Frontal cortex (tissue), 4 donors: ENCODE results near the gene ADGRV1. TPM values are rescaled to one million over a fixed set of nuclear protein-coding genes. Genes with fewer than 3 reads are reported as not detected.
A peak's percentile ranks its signal among the peaks of the same experiment; 100 is the strongest.
"Not testable (repeated sequence)": the region's sequence is repeated elsewhere in the genome, so short reads cannot be mapped to it uniquely, and the experiment has no call there.

ENCODE experiments used
- DNase-seq, 2 donors: peaks; one replicate each; pipeline ENCODE4 v3.0.0; 2012; ENCODE audit warnings: low spot score in 2 of 2
- FAIRE-seq: peaks from 2 replicates; lab custom pipeline; 2012; peaks lifted over from hg19 to GRCh38; lab: Jason Lieb, UNC
- total RNA-seq: library from RNA; depleted of rRNA; stranded (reverse); fragments of >200 nt; gene quantifications from one replicate; pipeline ENCODE4 v1.2.3, GENCODE V29; 2014
- donor health status: control.
- donor health status: control.
- donor health status: control.

The ADGRV1 gene
- total RNA-seq, 1 donor from 2014 or later = 98.6 TPM

DNA sequence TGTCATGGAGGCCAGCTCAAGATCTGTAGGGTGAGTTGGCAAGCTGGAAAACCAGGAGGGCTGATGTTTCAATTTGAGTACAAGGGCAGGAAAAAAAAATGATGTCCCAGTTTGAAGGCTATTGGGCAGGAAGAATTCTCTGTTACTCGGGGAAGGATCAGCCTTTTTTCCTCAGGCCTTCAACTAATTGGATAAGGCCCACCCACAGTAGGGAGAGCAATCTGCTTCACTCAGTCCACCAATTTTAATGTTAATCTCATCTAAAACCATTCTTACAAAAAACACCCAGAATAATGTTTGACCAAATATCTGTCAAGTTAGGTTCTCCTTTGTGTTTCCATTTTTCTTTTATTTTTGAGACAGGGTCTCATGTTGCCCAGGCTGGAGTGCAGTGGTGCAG lies 442.1 kb downstream of the ADGRV1 start:
- FAIRE-seq (no peak), DNase-seq (no peak)

GRCh38 chr5:91006713-91007112 lies 448.1 kb downstream of the ADGRV1 start:
- FAIRE-seq (no peak), DNase-seq (no peak)

- FAIRE-seq (no peak), DNase-seq (no peak)
Measured at GRCh38 chr5:91007251-91007650, 448.7 kb downstream of the ADGRV1 start.

- FAIRE-seq (no peak), DNase-seq (no peak)
Measured at GRCh38 chr5:91007780-91008402, 449.3 kb downstream of the ADGRV1 start.

DNA sequence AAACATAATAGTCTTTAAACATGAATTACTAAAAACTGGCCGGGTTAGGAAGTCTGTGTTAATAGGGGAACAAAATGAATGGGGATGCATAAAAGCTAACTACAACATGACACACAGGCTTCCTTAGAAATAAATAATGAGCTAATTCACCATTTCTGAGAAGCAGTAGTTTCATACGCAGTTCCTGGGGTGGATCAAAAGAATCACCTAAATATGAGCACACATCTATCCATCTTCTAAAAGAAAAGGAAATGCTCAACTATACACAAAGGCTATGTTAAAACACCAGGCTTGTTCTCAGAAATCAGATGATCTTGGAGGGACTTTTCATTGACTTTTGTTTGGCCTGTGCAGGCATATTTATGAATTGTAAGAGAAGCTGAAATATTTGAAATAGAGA lies 451.5 kb downstream of the ADGRV1 start:
- DNase-seq = no peak
- FAIRE-seq = no peak

GRCh38 chr5:91011029-91011428 lies 452.4 kb downstream of the ADGRV1 start:
- peak; percentile 26 for FAIRE-seq
- no peak for DNase-seq

DNA sequence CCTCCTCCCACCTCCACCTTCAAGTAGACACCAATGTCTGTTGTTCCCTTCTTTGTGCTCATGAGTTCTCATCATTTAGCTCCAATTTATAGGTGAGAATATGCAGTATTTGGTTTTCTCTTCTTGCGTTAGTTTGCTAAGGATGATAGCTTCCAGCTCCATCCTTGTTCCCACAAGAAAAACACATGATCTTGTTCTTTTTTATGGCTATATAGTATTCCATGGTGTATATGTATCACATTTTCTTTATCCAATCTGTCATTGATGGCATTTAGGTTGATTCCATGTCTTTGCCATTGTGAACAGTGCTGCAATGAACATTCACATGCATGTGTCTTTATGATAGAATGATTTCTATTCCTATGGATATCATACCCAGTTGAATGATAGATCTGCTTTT lies 454.3 kb downstream of the ADGRV1 start:
- DNase-seq, FAIRE-seq: not testable (repeated sequence)

DNA sequence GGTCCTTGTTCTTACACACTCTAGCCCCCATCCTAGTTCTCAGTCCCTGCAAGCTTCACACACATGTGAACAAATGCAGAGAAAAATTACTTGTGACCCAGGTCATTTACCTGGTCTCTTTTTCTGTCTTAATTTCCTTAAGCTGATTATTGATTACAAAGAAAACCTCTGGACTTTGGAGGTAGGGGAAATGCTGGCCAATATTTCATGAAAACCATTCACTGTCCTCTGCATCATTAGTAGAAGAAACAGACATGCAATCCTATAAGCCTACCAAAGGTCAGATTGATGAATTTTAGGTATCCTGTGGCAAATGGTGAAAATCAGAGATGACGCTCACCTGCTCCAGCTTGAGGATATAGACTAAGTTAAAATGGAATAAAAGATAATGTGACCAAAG lies 457.7 kb downstream of the ADGRV1 start:
- DNase-seq (no peak), FAIRE-seq (no peak)

GRCh38 chr5:91016954-91017700 lies 458.5 kb downstream of the ADGRV1 start:
- FAIRE-seq = no peak
- no peak for DNase-seq

DNA sequence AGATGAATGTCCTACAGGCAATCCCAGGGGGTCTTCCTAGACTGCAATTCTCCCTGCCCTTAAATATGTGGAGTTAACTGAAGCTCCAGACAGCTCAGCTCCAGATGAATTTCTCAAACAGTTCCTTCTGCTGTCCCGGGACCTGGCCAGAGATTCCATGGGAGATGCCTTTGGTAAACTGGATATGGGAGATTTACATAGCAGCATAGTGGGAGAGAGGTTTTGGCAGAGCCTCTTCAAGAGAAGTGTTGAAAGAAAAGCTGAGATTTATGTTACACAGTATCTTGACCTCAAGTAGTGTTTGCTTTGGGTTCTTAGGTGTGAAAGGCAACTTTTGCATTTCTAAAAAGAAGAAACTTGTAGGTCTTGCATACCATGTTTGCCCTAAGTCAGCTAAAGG lies 459.6 kb downstream of the ADGRV1 start:
- DNase-seq (no peak), FAIRE-seq (no peak)

DNA sequence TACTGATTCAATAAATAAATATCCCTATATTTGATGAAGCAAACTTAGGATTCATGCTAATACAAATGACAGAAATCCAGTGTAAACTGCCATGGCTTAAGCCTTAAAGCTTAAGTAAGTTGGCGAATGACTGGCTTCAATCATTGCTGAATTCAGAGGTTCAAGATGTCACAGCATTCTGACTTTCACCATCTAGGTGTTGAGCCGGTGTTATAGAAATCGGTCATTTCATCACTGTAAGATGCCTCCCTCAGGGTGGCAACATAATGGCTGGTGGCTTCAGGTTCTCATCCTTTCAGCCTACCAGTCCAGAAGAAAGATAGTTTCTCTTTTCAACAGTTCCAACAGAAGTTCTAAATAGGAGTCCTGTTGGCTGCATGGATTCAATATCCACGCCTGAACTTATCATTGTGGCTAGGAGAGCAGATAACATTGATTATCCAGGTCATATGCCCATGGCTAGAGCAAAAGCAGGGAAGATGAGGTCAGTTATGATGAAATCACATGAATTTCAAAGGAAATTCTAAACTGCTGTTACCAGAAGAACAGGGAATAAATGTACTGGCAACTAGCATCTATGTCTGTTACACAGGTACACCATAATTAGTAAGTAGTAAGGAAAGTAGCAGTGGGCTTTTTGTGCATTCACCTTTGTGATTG lies 460.2 kb downstream of the ADGRV1 start:
- DNase-seq (no peak), FAIRE-seq (no peak)

DNA sequence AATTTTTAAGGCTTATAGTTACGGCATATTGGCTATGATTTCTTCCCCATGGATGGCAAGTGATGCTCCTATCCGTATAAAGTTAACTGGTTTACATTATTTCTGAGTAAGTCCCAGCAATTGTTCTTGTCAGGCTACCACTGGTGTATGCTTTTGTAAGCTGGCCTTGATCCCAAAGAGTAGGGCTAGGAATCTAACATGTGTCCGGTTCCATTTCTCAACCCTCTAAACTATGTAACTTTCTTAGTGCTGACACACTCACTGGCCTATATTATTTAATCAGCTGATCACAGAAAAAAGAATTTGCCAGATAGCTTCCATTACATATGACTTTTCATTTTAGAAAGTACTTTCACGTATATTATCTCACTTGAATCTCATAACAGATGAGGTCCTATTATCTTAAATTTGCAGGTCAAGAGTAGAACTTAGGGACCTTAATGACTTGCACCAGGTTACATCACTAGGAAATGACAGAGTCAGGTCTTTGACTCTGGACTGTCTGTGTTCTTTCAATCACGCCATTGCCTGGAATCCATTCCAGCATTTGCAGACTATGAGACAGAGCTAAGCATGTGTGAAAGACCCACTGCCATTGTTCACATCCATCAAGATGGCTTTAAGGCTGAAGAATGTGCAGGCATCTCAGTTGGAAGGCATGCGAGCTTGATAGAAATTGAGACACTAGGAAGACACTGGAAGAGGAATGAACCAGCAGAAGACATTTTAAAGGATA lies 461.6 kb downstream of the ADGRV1 start:
- DNase-seq (no peak), FAIRE-seq (no peak)

DNA sequence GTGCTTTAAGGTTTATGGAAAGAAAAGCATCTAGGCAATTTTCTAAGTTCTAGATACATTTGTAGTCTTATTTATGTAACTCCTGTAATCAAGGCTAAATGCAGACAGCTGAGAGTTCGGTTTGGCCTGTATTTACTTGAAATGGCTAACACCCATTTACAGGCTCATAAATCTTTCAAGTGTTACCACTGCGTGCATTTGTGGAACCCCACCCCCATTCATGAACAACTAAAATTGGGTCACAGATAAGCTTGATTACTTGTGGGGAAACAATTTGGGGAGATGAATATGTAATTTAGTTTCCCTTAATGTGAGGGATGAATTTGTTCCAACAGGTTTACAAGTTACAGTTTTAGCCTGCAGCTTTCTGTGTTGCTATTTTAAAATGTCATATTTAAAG lies 463.9 kb downstream of the ADGRV1 start:
- no peak for FAIRE-seq
- DNase-seq = no peak

DNA sequence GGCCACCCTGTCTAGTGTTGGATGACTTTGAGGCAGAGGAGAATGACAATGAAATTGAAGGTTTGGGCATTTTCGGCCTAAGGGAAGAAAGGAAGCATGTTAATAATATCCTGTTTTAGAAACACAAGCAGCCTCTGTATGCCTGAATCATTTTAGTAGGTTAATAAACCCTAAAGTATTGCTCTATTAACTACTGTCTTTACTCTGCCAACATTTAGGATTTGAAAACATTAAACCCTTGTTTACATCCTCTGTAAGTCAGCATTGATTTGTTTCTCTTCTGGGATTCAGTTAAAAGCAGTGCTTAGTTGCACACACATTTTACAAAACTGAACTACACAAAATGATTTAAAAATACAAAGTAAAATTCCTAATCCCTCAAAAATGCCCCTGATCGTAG lies 465.6 kb downstream of the ADGRV1 start:
- FAIRE-seq (no peak), DNase-seq (no peak)

- no peak for FAIRE-seq
- DNase-seq = no peak
Measured at GRCh38 chr5:91024727-91025126, 466.1 kb downstream of the ADGRV1 start.

GRCh38 chr5:91025449-91025848 lies 466.9 kb downstream of the ADGRV1 start:
- DNase-seq (no peak), FAIRE-seq (no peak)

DNA sequence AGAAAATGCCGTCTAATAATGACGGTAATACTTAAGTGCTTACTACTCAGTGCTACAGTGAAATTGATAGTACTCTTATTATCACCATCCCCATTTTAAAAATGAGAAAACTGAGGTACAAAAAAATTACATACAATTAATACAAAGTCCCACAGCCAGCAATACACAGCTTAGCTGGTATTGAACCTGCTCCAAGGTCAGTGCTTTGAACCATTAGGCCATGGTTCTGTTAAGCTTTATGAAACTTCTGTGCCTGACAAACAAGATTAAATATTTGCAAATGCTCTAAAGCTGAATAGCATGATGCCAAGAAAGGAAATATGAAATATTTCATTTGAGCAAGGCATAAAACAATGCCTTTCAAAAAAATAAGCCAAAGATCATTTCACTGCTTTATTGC lies 467.4 kb downstream of the ADGRV1 start:
- DNase-seq (no peak), FAIRE-seq (no peak)

DNA sequence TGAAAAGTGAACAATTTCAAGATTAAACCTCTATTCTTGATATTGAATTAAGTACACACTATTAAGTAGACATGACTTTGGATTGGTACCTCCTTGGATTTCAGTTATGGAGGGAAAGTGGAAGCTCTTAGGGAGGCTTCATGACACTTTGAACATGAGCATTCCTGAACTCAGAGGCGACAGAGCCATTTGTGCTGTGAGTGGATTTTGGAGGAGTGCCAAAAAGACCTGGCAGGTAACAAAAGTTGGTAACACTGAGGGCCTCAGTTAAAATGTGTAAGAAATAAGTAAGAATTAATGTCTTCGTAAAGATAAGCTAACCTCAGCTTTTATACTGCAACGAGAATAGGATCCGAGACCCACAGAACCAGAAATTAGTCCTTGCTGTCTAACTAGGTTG lies 467.9 kb downstream of the ADGRV1 start:
- DNase-seq (no peak), FAIRE-seq (no peak)

GRCh38 chr5:91027405-91028139 lies 469.0 kb downstream of the ADGRV1 start:
- no peak for DNase-seq
- FAIRE-seq = no peak

- DNase-seq (no peak), FAIRE-seq (no peak)
Measured at GRCh38 chr5:91028499-91028956, 469.9 kb downstream of the ADGRV1 start.
